ENCODE results near the gene GLIS2.

GLIS2 gene

DNA sequence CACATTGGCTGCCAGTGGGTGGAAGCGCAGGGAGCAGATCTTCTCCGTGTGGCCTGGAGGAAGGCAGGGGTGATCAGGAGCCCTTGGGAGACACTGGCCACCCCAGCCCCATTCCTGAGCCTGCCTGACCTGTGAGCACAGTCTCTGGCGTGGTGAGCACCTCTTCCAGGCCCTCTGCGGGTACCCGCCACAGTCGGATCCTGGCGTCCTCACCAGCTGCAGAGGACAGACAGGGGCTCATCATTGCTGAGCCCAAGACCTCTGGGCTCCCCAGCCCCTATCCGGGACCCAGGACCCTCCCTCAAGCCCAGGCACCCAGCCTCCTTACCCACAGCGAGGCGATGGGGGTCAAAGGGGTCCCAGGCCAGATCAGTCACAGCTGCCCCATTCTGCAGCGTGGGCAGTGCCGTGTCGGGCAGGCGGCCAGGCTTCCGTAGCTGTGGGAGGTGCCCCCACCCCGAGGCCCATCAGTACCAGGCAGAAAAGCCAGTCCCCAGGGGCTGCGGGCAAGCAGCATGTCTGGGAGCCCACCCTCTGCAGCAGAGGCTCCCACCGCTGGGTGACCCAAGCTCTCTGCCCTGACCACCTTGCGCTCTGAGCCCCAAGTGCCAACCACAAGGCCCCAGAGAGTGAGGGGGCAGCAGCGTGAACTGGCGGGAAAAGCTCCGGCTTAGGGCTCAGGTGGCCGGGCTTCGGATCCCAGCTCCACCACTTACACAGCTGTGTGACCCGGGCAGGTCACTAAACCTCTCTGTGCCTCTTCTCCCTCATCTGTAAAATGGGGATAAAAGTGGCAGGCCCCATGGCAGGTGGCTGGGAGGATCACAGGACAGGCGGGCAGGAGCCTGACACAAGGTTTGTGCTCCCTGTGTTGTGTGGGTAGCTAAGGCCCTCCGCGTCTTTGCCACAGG lies 45.4 kb downstream of the GLIS2 start:
- H3K4me3 ChIP-seq (ENCODE audit: low read depth, low read length) = no peak overlapping the region
- in situ Hi-C loops (cut with HindIII; ENCODE audit: low sequenced_read_pairs) = no loop called here
- TF ChIP-seq, protein P1, sequence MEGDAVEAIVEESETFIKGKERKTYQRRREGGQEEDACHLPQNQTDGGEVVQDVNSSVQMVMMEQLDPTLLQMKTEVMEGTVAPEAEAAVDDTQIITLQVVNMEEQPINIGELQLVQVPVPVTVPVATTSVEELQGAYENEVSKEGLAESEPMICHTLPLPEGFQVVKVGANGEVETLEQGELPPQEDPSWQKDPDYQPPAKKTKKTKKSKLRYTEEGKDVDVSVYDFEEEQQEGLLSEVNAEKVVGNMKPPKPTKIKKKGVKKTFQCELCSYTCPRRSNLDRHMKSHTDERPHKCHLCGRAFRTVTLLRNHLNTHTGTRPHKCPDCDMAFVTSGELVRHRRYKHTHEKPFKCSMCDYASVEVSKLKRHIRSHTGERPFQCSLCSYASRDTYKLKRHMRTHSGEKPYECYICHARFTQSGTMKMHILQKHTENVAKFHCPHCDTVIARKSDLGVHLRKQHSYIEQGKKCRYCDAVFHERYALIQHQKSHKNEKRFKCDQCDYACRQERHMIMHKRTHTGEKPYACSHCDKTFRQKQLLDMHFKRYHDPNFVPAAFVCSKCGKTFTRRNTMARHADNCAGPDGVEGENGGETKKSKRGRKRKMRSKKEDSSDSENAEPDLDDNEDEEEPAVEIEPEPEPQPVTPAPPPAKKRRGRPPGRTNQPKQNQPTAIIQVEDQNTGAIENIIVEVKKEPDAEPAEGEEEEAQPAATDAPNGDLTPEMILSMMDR (IDR thresholded peaks at IDR 0.05; ENCODE audit: low read depth, low read length, missing control alignments) = no peak
- DNase-seq (ENCODE audit: low read depth) = no peak

DNA sequence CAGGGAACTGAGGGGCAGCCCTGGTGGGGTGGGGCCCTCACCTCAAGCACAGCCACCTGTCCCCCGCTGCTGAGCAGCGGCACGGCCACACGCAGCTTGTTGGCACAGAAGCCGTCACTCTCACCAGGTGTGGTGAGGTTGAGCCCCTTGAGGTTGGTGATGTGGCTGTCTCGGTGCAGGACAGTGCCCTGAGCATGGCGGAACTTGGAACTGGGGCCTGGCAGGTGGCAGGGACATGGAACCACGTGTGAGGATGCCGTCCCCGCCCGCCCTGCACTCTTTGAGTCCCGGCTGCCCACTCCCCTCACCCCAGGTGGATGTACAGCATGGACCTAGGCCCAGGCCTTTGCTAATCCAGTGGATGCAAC lies 46.1 kb downstream of the GLIS2 start:
- H3K4me3 ChIP-seq (ENCODE audit: low read depth, low read length) = no peak overlapping the region
- in situ Hi-C loops (cut with HindIII; ENCODE audit: low sequenced_read_pairs) = no loop called here
- DNase-seq (ENCODE audit: low read depth) = no peak
- TF ChIP-seq, protein P1 (IDR thresholded peaks at IDR 0.05; ENCODE audit: low read depth, low read length, missing control alignments) = no peak

DNA sequence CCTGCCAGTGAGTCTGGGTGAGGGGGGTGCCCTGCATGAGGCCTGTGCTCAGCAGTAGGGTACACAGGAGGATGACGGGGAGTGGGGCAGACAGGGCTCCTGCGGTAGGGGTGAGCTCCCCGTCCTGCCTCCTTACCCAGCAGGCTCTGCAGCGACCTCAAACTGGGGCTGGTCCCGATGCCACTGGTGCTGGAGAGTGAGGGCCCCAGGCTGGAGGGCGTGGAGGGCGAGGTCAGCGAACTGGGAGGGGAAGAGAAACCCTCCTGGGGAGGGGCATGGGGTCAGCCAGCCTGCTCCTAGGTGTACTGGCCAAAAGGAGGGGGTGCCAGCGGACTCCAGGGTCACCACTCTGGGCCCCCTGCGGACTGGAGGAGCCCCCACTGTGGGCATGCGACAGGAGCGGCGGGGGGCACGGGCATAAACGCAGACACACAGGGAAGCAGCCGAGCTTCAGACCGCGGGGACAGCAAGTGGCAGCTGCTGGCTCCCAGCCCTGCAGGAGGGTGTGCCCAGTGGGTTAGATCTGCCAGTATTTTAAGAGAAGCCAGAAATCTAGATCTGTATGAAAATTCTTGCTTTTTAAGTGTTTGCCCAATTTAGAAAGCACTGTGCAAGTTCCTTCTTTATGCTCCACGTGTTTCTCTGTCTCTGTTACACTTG lies 46.7 kb downstream of the GLIS2 start:
- TF ChIP-seq, protein P1 (IDR thresholded peaks at IDR 0.05; ENCODE audit: low read depth, low read length, missing control alignments) = no peak
- in situ Hi-C loops (cut with HindIII; ENCODE audit: low sequenced_read_pairs) = no loop called here
- no peak overlapping the region for H3K4me3 ChIP-seq (ENCODE audit: low read depth, low read length)
- no peak for DNase-seq (ENCODE audit: low read depth)

DNA sequence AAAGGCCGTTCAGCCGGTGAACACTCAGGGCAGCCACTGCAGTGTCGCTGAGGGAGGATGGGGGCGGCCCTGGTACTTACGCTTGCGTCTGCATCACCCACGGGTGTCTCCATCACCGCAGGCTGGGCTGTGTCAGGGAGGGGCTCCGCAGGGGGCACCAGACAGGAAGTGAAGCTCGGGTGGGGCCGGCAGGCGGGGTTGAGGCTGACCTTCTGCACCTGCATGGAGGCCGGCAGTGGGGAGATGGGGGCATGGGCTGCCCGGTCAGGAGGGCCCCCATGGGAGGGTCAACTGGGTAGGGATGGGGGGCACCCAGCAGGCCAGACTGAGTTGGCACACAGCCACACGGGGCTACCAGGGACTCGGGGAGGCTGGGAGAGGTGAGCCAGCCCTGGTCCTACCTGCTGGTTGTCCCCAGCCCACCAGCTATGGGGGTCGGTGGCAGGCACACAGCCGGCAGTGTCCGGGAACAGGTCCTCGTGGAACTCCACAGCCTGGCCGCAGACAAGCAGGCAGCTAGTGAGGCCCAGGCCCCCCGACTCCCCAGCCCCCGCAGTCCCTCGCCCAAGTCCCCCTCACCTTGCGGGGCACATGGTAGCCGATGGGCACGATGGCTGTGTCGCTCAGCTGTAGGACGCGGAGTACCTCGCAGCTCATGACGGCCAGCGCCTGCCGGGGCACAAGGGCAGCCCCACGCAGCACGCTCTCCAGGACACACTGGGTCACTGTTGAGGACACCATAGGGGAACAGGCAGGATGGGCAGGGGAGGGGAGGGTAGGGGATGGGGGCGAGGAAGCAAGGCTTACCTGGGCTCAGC lies 48.5 kb downstream of the GLIS2 start:
- no peak for DNase-seq (ENCODE audit: low read depth)
- TF ChIP-seq, protein P1 (IDR thresholded peaks at IDR 0.05; ENCODE audit: low read depth, low read length, missing control alignments) = no peak
- in situ Hi-C loops (cut with HindIII; ENCODE audit: low sequenced_read_pairs) = no loop called here
- no peak overlapping the region for H3K4me3 ChIP-seq (ENCODE audit: low read depth, low read length)

DNA sequence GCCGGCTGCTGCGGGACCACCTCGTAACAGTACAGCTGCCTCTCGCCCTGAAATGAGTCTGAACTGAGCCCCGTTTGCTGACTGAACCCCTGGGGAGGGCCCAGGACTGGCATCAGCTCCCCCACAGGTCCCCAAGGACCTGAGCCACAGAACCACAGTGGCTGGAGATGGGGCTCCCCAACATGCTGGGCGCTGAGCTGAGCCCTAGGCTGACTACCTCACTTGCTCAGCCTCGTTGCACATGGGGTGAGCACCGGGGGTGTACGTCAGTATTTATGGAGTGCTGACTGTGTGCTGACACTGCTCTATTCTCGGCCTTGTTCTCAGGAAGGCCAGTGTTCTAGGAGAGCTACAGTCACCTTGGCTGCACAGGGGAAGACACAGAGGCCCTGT lies 49.1 kb downstream of the GLIS2 start:
- in situ Hi-C loops (cut with HindIII; ENCODE audit: low sequenced_read_pairs) = no loop called here
- TF ChIP-seq, protein P1 (IDR thresholded peaks at IDR 0.05; ENCODE audit: low read depth, low read length, missing control alignments) = no peak
- H3K4me3 ChIP-seq (ENCODE audit: low read depth, low read length) = no peak overlapping the region
- no peak for DNase-seq (ENCODE audit: low read depth)

DNA sequence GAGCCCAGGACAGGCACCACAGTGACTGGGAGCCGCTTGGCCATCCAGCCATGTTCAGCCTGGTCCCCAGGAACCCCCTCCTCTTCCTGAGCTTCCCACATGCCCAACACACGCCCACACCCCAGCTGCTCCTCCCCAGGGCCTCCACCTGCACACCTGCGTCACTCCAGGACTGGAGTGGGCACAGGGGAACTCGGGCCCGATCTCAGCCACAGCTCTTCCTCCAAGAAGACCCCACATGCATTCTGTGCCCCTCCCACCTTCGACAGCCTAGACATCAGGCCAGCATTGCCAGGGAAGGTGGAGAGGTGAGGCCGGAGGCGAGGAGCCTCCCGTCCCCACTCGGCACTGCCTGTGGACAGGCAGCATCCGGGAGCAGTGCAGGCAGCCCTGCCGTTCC lies 49.7 kb downstream of the GLIS2 start:
- H3K4me3 ChIP-seq (ENCODE audit: low read depth, low read length) = no peak overlapping the region
- in situ Hi-C loops (cut with HindIII; ENCODE audit: low sequenced_read_pairs) = no loop called here
- TF ChIP-seq, protein P1 (IDR thresholded peaks at IDR 0.05; ENCODE audit: low read depth, low read length, missing control alignments) = no peak
- DNase-seq (ENCODE audit: low read depth) = no peak
